Activated naive CD4-positive, alpha-beta T cell treated with anti-CD3 and anti-CD28 coated beads, Interleukin-2, amount 50 U/mL, for 72 hours (primary cell): ENCODE results near the gene PALM3. TPM values are rescaled to one million over a fixed set of nuclear protein-coding genes. Genes with fewer than 3 reads are reported as not detected.

Source experiments
- ATAC-seq, 2 donors: fragments of 150-1000 bp; cut with Tn5 transposase; 2 replicates each; pipeline ENCODE4 v1.10.0; 2021; ENCODE audit warnings: mild to moderate bottlenecking in 2 of 2, moderate library complexity in 2 of 2
- DNase-seq, 2 donors: peaks; one replicate each; pipeline ENCODE4 v3.0.0; 2021 to 2022; ENCODE audit warnings: low spot score in 2 of 2
- H3K27ac Mint-ChIP-seq, 2 donors: one replicate each; pipeline ENCODE4 v1.8.0; 2022; ENCODE audit warnings: mild to moderate bottlenecking in 2 of 2, mixed read lengths in 2 of 2
- H3K36me3 Mint-ChIP-seq, 2 donors: one replicate each; pipeline ENCODE4 v1.8.0; 2022; ENCODE audit warnings: mixed read lengths in 2 of 2
- H3K9me3 Mint-ChIP-seq, 2 donors: one replicate each; pipeline ENCODE4 v1.8.0; 2022; ENCODE audit warnings: mixed read lengths in 2 of 2
- total RNA-seq, 2 donors: library from RNA; stranded (reverse); gene quantifications; one replicate each; pipeline ENCODE4 v1.2.3, GENCODE V29; 2022

PALM3 gene
- total RNA-seq, 2 donors from 2014 or later = not detected

GRCh38 chr19:14072535-14073260 lies 10.8 kb upstream of the PALM3 start, which contains the start of gene MISP3:
TSS of gene MISP3 (plus strand) at chr19:14072786. CDS start at chr19:14073310, 524 bp downstream.
- Mint-ChIP-seq H3K9me3 (no peaks in the 10 kb centered on the region), H3K27ac (no peak within 1 kb of the TSS), H3K36me3 (no peaks in the 10 kb centered on the region)
- ATAC-seq (peak in 1 of 2 donors; percentile 27), DNase-seq (peak; percentile 46 to 59)

DNA sequence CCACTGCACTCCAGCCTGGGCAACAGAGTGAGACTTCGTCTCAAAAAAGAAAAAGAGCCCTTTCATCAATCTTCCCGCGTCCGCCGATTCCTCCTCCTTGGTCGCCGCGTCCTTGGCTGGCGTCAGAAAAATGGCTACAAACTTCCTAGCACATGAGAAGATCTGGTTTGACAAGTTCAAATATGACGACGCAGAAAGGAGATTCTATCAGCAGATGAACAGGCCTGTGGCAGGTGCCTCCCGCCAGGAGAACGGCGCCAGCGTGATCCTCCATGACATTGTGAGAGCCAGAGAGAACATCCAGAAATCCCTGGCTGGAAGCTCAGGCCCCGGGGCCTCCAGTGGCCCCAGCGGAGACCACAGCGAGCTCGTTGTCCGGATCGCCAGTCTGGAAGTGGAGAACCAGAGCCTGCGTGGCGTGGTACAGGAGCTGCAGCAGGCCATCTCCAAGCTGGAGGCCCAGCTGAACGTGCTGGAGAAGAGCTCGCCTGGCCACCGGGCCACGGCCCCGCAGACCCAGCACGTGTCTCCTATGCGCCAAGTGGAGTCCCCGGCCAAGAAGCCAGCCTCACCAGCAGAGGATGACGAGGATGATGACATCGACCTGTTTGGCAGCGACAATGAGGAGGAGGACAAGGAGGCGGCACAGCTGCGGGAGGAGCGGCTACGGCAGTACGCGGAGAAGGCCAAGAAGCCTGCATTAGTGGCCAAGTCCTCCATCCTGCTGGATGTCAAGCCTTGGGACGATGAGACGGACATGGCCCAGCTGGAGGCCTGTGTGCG lies 8.6 kb upstream of the PALM3 start:
- H3K27ac Mint-ChIP-seq = no peak overlapping the region

DNA sequence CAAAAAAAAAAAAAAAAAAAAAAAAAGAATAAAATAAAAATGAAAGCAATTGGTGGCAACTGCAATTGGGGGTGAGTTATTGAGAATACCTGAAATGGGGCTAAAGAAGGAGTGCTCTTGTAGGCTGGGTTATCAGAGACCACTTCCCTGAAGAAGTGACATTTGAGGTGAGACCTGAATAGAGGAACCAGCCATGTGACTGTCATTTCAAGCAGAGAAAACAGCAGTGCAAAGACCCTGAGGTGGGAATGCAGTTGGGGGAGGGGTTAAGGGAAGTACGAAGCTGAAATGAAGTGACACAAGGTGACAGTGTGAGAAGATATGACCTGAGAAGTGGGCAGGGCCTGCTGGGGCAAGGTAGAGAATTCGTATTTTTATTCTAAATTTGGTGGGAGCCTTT lies 4.3 kb upstream of the PALM3 start:
- H3K36me3 Mint-ChIP-seq = no peaks in the 10 kb centered on the region
- no peaks in the 10 kb centered on the region for H3K9me3 Mint-ChIP-seq
- DNase-seq (no peak), ATAC-seq (peak; percentile 11 to 22)
- H3K27ac Mint-ChIP-seq = no peak overlapping the region

More for the DNA sequence above, 8.6 kb upstream of the PALM3 start:
- Mint-ChIP-seq H3K9me3 (no peaks in the 10 kb centered on the region), H3K36me3 (no peaks in the 10 kb centered on the region)
- DNase-seq (no peak), ATAC-seq (no peak)

DNA sequence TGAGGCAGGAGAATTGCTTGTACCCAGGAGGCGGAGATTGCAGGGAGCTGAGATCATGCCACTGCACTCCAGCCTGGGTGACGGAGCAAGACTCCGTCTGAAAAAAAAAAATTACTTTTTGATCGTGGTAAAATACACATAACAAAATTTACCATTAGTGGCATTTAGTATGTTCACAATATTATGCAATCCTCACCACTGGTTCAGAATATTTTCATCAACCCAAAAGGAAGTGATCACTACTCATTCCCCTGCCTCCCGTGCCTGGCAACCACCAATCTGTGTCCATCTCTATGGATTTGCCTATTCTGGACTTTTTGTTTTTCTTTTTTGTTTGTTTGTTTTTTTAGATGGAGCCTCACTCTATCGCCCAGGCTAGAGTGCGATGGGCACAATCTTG lies 1.2 kb upstream of the PALM3 start:
- DNase-seq (no peak), ATAC-seq (no peak)
- Mint-ChIP-seq H3K27ac (no peak overlapping the region), H3K9me3 (no peaks in the 10 kb centered on the region), H3K36me3 (no peaks in the 10 kb centered on the region)

DNA sequence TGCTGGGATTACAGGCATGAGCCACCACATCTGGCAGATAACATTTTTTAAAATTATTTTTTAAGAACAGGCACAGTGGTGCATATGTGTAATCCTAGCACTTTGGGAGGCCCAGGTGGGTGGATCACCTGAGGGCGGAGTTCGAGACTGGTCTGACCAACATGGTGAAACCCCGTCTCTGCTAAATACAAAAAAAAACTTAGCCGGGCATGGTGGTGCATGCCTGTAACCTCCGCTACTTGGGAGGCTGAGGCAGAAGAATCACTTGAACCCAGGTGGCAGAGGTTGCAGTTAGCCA lies 631 bp upstream of the PALM3 start:
- Mint-ChIP-seq H3K9me3 (no peaks in the 10 kb centered on the region), H3K27ac (no peak overlapping the region), H3K36me3 (no peaks in the 10 kb centered on the region)
- ATAC-seq (no peak), DNase-seq (no peak)

- DNase-seq (no peak), ATAC-seq (no peak)
- no peak overlapping the region for H3K27ac Mint-ChIP-seq
- H3K36me3 Mint-ChIP-seq = no peaks in the 10 kb centered on the region
- no peaks in the 10 kb centered on the region for H3K9me3 Mint-ChIP-seq
Measured at GRCh38 chr19:14061081-14061749, 661 bp downstream of the PALM3 start.

GRCh38 chr19:14059652-14060155 lies 2.2 kb downstream of the PALM3 start:
- Mint-ChIP-seq H3K27ac (no peak overlapping the region), H3K36me3 (no peaks in the 10 kb centered on the region), H3K9me3 (no peaks in the 10 kb centered on the region)
- no peak for DNase-seq
- ATAC-seq = no peak

GRCh38 chr19:14059093-14059480 lies 2.8 kb downstream of the PALM3 start:
- no peaks in the 10 kb centered on the region for H3K9me3 Mint-ChIP-seq
- DNase-seq = peak in 1 of 2 donors; percentile 73
- ATAC-seq = peak in 1 of 2 donors; percentile 66
- H3K27ac Mint-ChIP-seq = no peak overlapping the region
- no peaks in the 10 kb centered on the region for H3K36me3 Mint-ChIP-seq

GRCh38 chr19:14058182-14059092 lies 3.4 kb downstream of the PALM3 start:
- no peaks in the 10 kb centered on the region for H3K36me3 Mint-ChIP-seq
- no peak overlapping the region for H3K27ac Mint-ChIP-seq
- H3K9me3 Mint-ChIP-seq = no peaks in the 10 kb centered on the region
- DNase-seq (no peak), ATAC-seq (peak in 1 of 2 donors; percentile 25)

- H3K9me3 Mint-ChIP-seq = peaks cover 0 to 4% of the 10 kb centered on the region in 2 donors
- no peak overlapping the region for H3K27ac Mint-ChIP-seq
- no peak for ATAC-seq
- H3K36me3 Mint-ChIP-seq = peaks cover 6 to 11% of the 10 kb centered on the region in 2 donors
- DNase-seq = no peak
Measured at GRCh38 chr19:14056741-14057356, 5.0 kb downstream of the PALM3 start.

DNA sequence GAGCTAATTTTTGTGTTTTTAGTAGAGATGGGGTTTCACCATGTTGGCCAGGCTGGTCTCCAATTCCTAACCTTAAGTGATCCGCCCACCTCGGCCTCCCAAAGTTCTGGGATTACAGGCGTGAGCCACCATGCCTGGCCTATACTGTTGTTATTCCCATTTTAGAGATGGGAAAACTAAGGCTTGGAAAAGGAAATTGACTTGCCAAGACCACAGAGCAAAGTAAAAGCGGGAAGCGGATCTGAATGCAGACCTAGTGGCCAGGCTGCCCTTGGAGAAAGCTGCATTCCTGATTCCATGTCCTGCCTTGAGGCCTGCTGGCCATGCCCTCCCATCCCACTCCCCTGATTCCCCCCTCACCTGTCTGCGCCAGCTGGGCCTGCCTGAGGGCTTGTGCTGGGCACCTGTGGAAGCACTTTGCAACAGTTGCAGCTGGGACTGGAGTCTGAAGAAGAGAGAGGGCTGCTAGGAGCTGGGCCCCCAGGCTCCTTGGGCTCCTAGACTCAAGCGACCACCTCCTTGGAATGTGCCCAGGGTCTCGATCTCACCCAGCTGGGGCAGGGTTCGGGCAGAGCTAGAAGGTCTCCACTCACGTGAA lies 5.7 kb downstream of the PALM3 start:
- Mint-ChIP-seq H3K36me3 (peaks cover 11 to 16% of the 10 kb centered on the region in 2 donors), H3K9me3 (peaks cover 0 to 4% of the 10 kb centered on the region in 2 donors), H3K27ac (no peak overlapping the region)
- no peak for DNase-seq
- no peak for ATAC-seq

GRCh38 chr19:14055396-14055795 lies 6.5 kb downstream of the PALM3 start:
- Mint-ChIP-seq H3K9me3 (peaks cover 0 to 4% of the 10 kb centered on the region in 2 donors), H3K27ac (no peak overlapping the region), H3K36me3 (peaks cover 11 to 17% of the 10 kb centered on the region in 2 donors)
- DNase-seq = no peak
- no peak for ATAC-seq

GRCh38 chr19:14054721-14055120 lies 7.2 kb downstream of the PALM3 start:
- no peak overlapping the region for H3K27ac Mint-ChIP-seq
- no peak for DNase-seq
- H3K36me3 Mint-ChIP-seq = peaks cover 11 to 22% of the 10 kb centered on the region in 2 donors
- peak in 1 of 2 donors; percentile 11 for ATAC-seq
- H3K9me3 Mint-ChIP-seq = peaks cover 0 to 4% of the 10 kb centered on the region in 2 donors

DNA sequence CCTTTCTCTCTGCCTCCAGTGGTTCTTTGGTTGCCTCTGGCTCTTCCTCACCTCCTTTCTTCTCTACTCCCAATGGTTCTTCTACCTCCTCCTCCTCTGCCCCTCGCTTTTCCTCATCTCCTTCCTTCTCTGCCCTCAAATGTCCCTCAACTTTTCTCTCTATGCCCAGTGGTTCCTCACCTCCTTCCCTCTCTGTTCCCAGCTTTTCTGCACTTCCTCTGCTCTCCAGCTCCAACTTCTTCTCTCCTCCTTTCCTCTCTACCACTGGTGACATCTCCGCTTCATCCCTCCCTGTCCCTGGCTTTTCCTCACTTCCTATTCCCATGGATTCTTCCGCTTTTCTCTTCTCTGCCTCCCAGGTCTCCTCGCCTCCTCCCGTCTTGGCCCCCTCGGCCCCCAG lies 7.8 kb downstream of the PALM3 start:
- peaks cover 0 to 4% of the 10 kb centered on the region in 2 donors for H3K9me3 Mint-ChIP-seq
- peaks cover 11 to 22% of the 10 kb centered on the region in 2 donors for H3K36me3 Mint-ChIP-seq
- no peak for ATAC-seq

DNA sequence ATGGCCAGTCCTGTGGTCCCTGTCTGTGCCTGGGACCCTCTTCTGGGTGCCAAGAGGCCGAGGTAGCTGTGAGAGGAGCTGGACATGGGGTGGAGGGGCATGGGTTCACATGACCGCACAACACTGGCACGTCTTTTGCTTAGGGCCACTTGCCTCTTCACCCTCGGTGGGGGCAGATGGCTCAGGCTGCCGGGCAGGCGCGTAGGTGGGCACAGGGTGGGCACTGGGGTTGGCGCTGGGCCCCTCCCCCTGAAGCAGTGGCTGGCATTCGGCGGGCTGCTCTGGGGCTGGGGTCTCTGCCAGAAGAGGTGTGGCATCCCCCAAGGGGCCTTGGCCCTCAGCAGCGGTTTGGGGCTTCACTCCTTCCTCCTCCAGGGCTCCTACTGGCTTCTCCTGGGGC lies 8.4 kb downstream of the PALM3 start:
- peaks cover 11 to 24% of the 10 kb centered on the region in 2 donors for H3K36me3 Mint-ChIP-seq
- no peak for ATAC-seq

More for the DNA sequence above, 7.8 kb downstream of the PALM3 start:
- no peak for DNase-seq
- H3K27ac Mint-ChIP-seq = peak overlapping the region in 1 of 2 donors; percentile 71

More for the DNA sequence above, 8.4 kb downstream of the PALM3 start:
- DNase-seq = no peak
- Mint-ChIP-seq H3K9me3 (peaks cover 0 to 4% of the 10 kb centered on the region in 2 donors), H3K27ac (no peak overlapping the region)
